Inferior parietal cortex (tissue), 1 donor: ENCODE measurements around the gene DTX4.

ENCODE experiments used
- DNase-seq: peaks from one replicate; pipeline ENCODE4 v3.0.0-alpha.2; 2016; ENCODE audit errors: extremely low spot score

The DTX4 gene

GRCh38 chr11:59192446-59193020 lies 20.6 kb downstream of the DTX4 start:
- DNase-seq = no peak

- no peak for DNase-seq
Measured at GRCh38 chr11:59193587-59194130, 21.7 kb downstream of the DTX4 start.

GRCh38 chr11:59195586-59195985 lies 23.7 kb downstream of the DTX4 start:
- no peak for DNase-seq

GRCh38 chr11:59196777-59197176 lies 24.8 kb downstream of the DTX4 start:
- no peak for DNase-seq

GRCh38 chr11:59197991-59198390 lies 26.1 kb downstream of the DTX4 start:
- DNase-seq = peak; percentile 63

GRCh38 chr11:59198726-59199125 lies 26.8 kb downstream of the DTX4 start:
- no peak for DNase-seq

GRCh38 chr11:59199546-59200422 lies 27.9 kb downstream of the DTX4 start:
- no peak for DNase-seq

GRCh38 chr11:59200423-59200746 lies 28.5 kb downstream of the DTX4 start:
- DNase-seq = no peak

GRCh38 chr11:59201353-59201752 lies 29.4 kb downstream of the DTX4 start:
- no peak for DNase-seq

- no peak for DNase-seq
Measured at GRCh38 chr11:59204746-59205145, 32.8 kb downstream of the DTX4 start.

- DNase-seq = no peak
Measured at GRCh38 chr11:59205648-59206047, 33.7 kb downstream of the DTX4 start.

GRCh38 chr11:59206635-59207034 lies 34.7 kb downstream of the DTX4 start:
- DNase-seq = peak; percentile 63

GRCh38 chr11:59207988-59208451 lies 36.1 kb downstream of the DTX4 start:
- peak; percentile 63 for DNase-seq

- no peak for DNase-seq
Measured at GRCh38 chr11:59208956-59209355, 37.0 kb downstream of the DTX4 start.

- DNase-seq = no peak
Measured at GRCh38 chr11:59212222-59212621, 40.3 kb downstream of the DTX4 start.

GRCh38 chr11:59212744-59213631 lies 41.1 kb downstream of the DTX4 start, which contains the start of gene MPEG1:
TSS of gene MPEG1 (minus strand) at chr11:59212927. CDS start at chr11:59212865, 62 bp downstream.
- DNase-seq = no peak

- no peak for DNase-seq
Measured at GRCh38 chr11:59214141-59214893, 42.4 kb downstream of the DTX4 start.

- DNase-seq = no peak
Measured at GRCh38 chr11:59216641-59217564, 45.0 kb downstream of the DTX4 start.

- DNase-seq = no peak
Measured at GRCh38 chr11:59218319-59218718, 46.4 kb downstream of the DTX4 start.

- DNase-seq = no peak
Measured at GRCh38 chr11:59218893-59219292, 47.0 kb downstream of the DTX4 start.
